ENCODE data around the gene FUT4. TPM values are rescaled to one million over a fixed set of nuclear protein-coding genes. Genes with fewer than 3 reads are reported as not detected.

Gene FUT4
- polyA plus RNA-seq, 1 donor from 2014 or later = 0.62 TPM

GRCh38 chr11:94558932-94559331, 15.2 kb downstream of the FUT4 start:
- H3K4me3 ChIP-seq (ENCODE audit: low read length) = no peak overlapping the region
- H3K27ac ChIP-seq (ENCODE audit: low read length) = no peak overlapping the region
- TF ChIP-seq SMC3 (conservative IDR thresholded peaks at IDR 0.05; ENCODE audit: poor library complexity) = no peak
- TF ChIP-seq TAF1 (IDR thresholded peaks at IDR 0.05; ENCODE audit: low read depth) = no peak
- TF ChIP-seq EZH2 (IDR thresholded peaks at IDR 0.05; ENCODE audit: borderline replicate concordance, insufficient read depth, low read length, poor library complexity, severe bottlenecking) = no peak
- TF ChIP-seq RAD21 (conservative IDR thresholded peaks at IDR 0.05) = no peak
- TF ChIP-seq EP300 (conservative IDR thresholded peaks at IDR 0.05; ENCODE audit: poor library complexity, severe bottlenecking) = no peak
- no peak for TF ChIP-seq MXI1 (conservative IDR thresholded peaks at IDR 0.05; ENCODE audit: poor library complexity, severe bottlenecking)
- TF ChIP-seq, protein P1, sequence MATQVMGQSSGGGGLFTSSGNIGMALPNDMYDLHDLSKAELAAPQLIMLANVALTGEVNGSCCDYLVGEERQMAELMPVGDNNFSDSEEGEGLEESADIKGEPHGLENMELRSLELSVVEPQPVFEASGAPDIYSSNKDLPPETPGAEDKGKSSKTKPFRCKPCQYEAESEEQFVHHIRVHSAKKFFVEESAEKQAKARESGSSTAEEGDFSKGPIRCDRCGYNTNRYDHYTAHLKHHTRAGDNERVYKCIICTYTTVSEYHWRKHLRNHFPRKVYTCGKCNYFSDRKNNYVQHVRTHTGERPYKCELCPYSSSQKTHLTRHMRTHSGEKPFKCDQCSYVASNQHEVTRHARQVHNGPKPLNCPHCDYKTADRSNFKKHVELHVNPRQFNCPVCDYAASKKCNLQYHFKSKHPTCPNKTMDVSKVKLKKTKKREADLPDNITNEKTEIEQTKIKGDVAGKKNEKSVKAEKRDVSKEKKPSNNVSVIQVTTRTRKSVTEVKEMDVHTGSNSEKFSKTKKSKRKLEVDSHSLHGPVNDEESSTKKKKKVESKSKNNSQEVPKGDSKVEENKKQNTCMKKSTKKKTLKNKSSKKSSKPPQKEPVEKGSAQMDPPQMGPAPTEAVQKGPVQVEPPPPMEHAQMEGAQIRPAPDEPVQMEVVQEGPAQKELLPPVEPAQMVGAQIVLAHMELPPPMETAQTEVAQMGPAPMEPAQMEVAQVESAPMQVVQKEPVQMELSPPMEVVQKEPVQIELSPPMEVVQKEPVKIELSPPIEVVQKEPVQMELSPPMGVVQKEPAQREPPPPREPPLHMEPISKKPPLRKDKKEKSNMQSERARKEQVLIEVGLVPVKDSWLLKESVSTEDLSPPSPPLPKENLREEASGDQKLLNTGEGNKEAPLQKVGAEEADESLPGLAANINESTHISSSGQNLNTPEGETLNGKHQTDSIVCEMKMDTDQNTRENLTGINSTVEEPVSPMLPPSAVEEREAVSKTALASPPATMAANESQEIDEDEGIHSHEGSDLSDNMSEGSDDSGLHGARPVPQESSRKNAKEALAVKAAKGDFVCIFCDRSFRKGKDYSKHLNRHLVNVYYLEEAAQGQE (IDR thresholded peaks at IDR 0.05; ENCODE audit: borderline replicate concordance) = no peak
- no peak for TF ChIP-seq CTCF (IDR thresholded peaks at IDR 0.05; ENCODE audit: poor library complexity, severe bottlenecking)
- TF ChIP-seq POLR2AphosphoS5 (IDR thresholded peaks at IDR 0.05) = no peak
- no peak overlapping the region for H2AFZ ChIP-seq (ENCODE audit: low read depth, low read length)
- H3K9me2 ChIP-seq (ENCODE audit: insufficient read depth, low read length) = no peaks in the 10 kb centered on the region
- H3K36me3 ChIP-seq (ENCODE audit: insufficient read depth, low read length) = no peaks in the 10 kb centered on the region
- H3F3A ChIP-seq (ENCODE audit: insufficient read depth, low read length, poor library complexity, severe bottlenecking) = no peaks in the 10 kb centered on the region
- H3K27me3 ChIP-seq (ENCODE audit: insufficient read depth, low read depth, low read length) = no peaks in the 10 kb centered on the region
- no peaks in the 10 kb centered on the region for H4K20me1 ChIP-seq (ENCODE audit: insufficient read depth)
- H3K4me2 ChIP-seq (ENCODE audit: low read length) = no peak overlapping the region
- H3K9me3 ChIP-seq (ENCODE audit: low read length) = no peaks in the 10 kb centered on the region
- H3K79me2 ChIP-seq (replicated peaks; ENCODE audit: insufficient read depth, low read length) = no peaks in the 10 kb centered on the region
- H3K9ac ChIP-seq (ENCODE audit: low read length) = no peak overlapping the region

DNA sequence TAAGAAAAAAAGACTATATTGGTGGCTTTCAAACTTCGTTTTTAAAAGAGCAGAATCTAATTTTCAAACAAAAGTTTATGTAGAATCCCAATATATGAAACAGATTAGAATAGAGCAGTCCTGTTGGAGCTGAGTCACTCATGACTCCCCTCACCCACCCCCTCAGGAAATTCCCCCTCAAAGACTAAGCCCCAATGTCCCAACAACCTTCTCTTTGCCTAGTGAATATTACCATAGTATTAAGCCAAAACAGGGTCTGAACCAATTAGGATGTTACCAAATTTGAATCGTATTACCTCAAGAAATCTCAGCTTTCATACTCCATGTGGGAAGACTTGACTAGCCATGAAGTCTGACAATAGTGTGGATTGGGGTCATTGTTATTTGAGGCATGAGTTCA, 15.6 kb downstream of the FUT4 start:
- no peak overlapping the region for H3K9ac ChIP-seq (ENCODE audit: low read length)
- H3K27ac ChIP-seq (ENCODE audit: low read length) = no peak overlapping the region
- TF ChIP-seq, protein P1 (IDR thresholded peaks at IDR 0.05; ENCODE audit: borderline replicate concordance) = no peak
- no peak for TF ChIP-seq EP300 (conservative IDR thresholded peaks at IDR 0.05; ENCODE audit: poor library complexity, severe bottlenecking)
- no peak for TF ChIP-seq EZH2 (IDR thresholded peaks at IDR 0.05; ENCODE audit: borderline replicate concordance, insufficient read depth, low read length, poor library complexity, severe bottlenecking)
- TF ChIP-seq POLR2AphosphoS5 (IDR thresholded peaks at IDR 0.05) = no peak
- no peak for TF ChIP-seq RAD21 (conservative IDR thresholded peaks at IDR 0.05)
- TF ChIP-seq CTCF (IDR thresholded peaks at IDR 0.05; ENCODE audit: poor library complexity, severe bottlenecking) = no peak
- no peak for TF ChIP-seq TAF1 (IDR thresholded peaks at IDR 0.05; ENCODE audit: low read depth)
- TF ChIP-seq SMC3 (conservative IDR thresholded peaks at IDR 0.05; ENCODE audit: poor library complexity) = no peak
- no peak for TF ChIP-seq MXI1 (conservative IDR thresholded peaks at IDR 0.05; ENCODE audit: poor library complexity, severe bottlenecking)
- H3K4me3 ChIP-seq (ENCODE audit: low read length) = no peak overlapping the region
- no peaks in the 10 kb centered on the region for H3K36me3 ChIP-seq (ENCODE audit: insufficient read depth, low read length)
- no peaks in the 10 kb centered on the region for H3K27me3 ChIP-seq (ENCODE audit: insufficient read depth, low read depth, low read length)
- H3K4me2 ChIP-seq (ENCODE audit: low read length) = no peak overlapping the region
- no peaks in the 10 kb centered on the region for H3K79me2 ChIP-seq (replicated peaks; ENCODE audit: insufficient read depth, low read length)
- no peak overlapping the region for H2AFZ ChIP-seq (ENCODE audit: low read depth, low read length)
- H3K9me2 ChIP-seq (ENCODE audit: insufficient read depth, low read length) = no peaks in the 10 kb centered on the region
- H3F3A ChIP-seq (ENCODE audit: insufficient read depth, low read length, poor library complexity, severe bottlenecking) = no peaks in the 10 kb centered on the region
- H3K9me3 ChIP-seq (ENCODE audit: low read length) = no peaks in the 10 kb centered on the region
- no peaks in the 10 kb centered on the region for H4K20me1 ChIP-seq (ENCODE audit: insufficient read depth)
